ENCODE measurements around the gene PLCB4. TPM values are rescaled to one million over a fixed set of nuclear protein-coding genes. Genes with fewer than 3 reads are reported as not detected.

PLCB4 gene
- total RNA-seq, 1 experiment from 2014 or later: 10.1 TPM

GRCh38 chr20:9211016-9211760, 142.3 kb downstream of the PLCB4 start:
- Histone ChIP-seq H3K27me3 (ENCODE audit: insufficient read depth, low read length) (no peaks in the 10 kb centered on the region), H2AK5ac (ENCODE audit: insufficient read length, low read length) (no peak overlapping the region), H3K18ac (ENCODE audit: insufficient read length, low read depth, low read length) (no peak overlapping the region), H3K79me1 (ENCODE audit: insufficient read depth, low read depth, low read length, poor library complexity, severe bottlenecking) (no peaks in the 10 kb centered on the region), H4K91ac (ENCODE audit: insufficient read length, low read depth, low read length) (no peak overlapping the region), H3K4me2 (ENCODE audit: insufficient read depth, insufficient read length, low read length) (no peak overlapping the region), H2BK120ac (ENCODE audit: low read depth, low read length, poor library complexity, severe bottlenecking) (no peak overlapping the region), H3K23ac (ENCODE audit: insufficient read length, low read depth, low read length) (no peak overlapping the region), H3K14ac (ENCODE audit: insufficient read depth, low read length) (no peak overlapping the region), H4K5ac (ENCODE audit: insufficient read length, low read depth, low read length) (no peak overlapping the region), H2BK15ac (ENCODE audit: low read depth, low read length) (no peak overlapping the region), H3K79me2 (ENCODE audit: insufficient read depth, low read length) (no peaks in the 10 kb centered on the region), H2BK20ac (ENCODE audit: low read depth, low read length, poor library complexity, severe bottlenecking) (no peak overlapping the region), H3K4ac (ENCODE audit: low read depth, low read length) (no peak overlapping the region), H3K23me2 (ENCODE audit: insufficient read length, low read depth, low read length, poor library complexity, severe bottlenecking) (no peaks in the 10 kb centered on the region), H3K56ac (ENCODE audit: insufficient read length, low read depth, low read length) (no peak overlapping the region), H3T11ph (ENCODE audit: low read length) (no peak overlapping the region), H2BK5ac (ENCODE audit: insufficient read length, low read length) (no peak overlapping the region), H3K9ac (ENCODE audit: extremely low read depth, insufficient read length, low read length) (no peak overlapping the region), H3K27ac (ENCODE audit: insufficient read length, low read depth, low read length) (no peak overlapping the region), H2AFZ (ENCODE audit: low read length) (no peak overlapping the region), H3K9me3 (ENCODE audit: control insufficient read depth, low read depth, low read length) (no peaks in the 10 kb centered on the region), H2BK12ac (ENCODE audit: insufficient read length, low read depth, low read length) (no peak overlapping the region), H4K20me1 (ENCODE audit: control insufficient read depth, insufficient read depth, insufficient read length) (no peaks in the 10 kb centered on the region), H3K4me1 (ENCODE audit: insufficient read depth, low read length) (no peaks in the 10 kb centered on the region), H4K8ac (replicated peaks; ENCODE audit: insufficient read length, low read depth, low read length) (no peak overlapping the region)
- TF ChIP-seq CTCF (conservative IDR thresholded peaks at IDR 0.05): no peak
- WGBS (ENCODE audit: extremely low coverage, insufficient read length, low lambda C conversion rate): no CpG with 5 or more reads among the region's 4 CpGs
- Mint-ChIP-seq H3K27me3 (ENCODE audit: low read depth) (no peaks in the 10 kb centered on the region), H3K4me1 (peaks cover 3 to 8% of the 10 kb centered on the region in 2 experiments; a peak in 1 of 4 replicates), H3K9me3 (no peaks in the 10 kb centered on the region), H3K4me3 (no peak overlapping the region), H3K27ac (peak overlapping the region in 1 of 3 experiments; percentile 5; a peak in 1 of 7 replicates), H3K36me3 (ENCODE audit: insufficient read depth in 1 of 3, low read depth in 3 of 3) (no peaks in the 10 kb centered on the region)
- DNase-seq: no peak
